ENCODE results near the gene TAF11L13.
"Not testable (repeated sequence)": the region's sequence is repeated elsewhere in the genome, so short reads cannot be mapped to it uniquely, and the experiment has no call there.

TAF11L13 gene

GRCh38 chr5:17631788-17632187 lies at the start of gene TAF11L13:
TAF11L13 (plus strand) TSS chr5:17632088.
- not testable (repeated sequence) for H3K9ac ChIP-seq (ENCODE audit: low read length); H2AFZ ChIP-seq (ENCODE audit: low read length); H3K36me3 ChIP-seq (ENCODE audit: insufficient read depth, low read length); H3K4me1 ChIP-seq (ENCODE audit: insufficient read depth, low read length, severe bottlenecking); H4K20me1 ChIP-seq (ENCODE audit: insufficient read depth, low read length); H3K9me2 ChIP-seq (ENCODE audit: low read depth, low read length); H3K4me2 ChIP-seq (ENCODE audit: low read length); H3F3A ChIP-seq (ENCODE audit: insufficient read depth, low read length); H3K9me3 ChIP-seq (ENCODE audit: low read length); H3K4me3 ChIP-seq (ENCODE audit: low read depth, low read length, poor library complexity, severe bottlenecking); H3K27ac ChIP-seq (ENCODE audit: low read depth, low read length, poor library complexity, severe bottlenecking); H3K27me3 ChIP-seq (ENCODE audit: insufficient read depth, low read length); H3K79me2 ChIP-seq (ENCODE audit: insufficient read depth, low read length)

- H3K27ac ChIP-seq (ENCODE audit: low read depth, low read length, poor library complexity, severe bottlenecking); H3K4me1 ChIP-seq (ENCODE audit: insufficient read depth, low read length, severe bottlenecking); H3K4me3 ChIP-seq (ENCODE audit: low read depth, low read length, poor library complexity, severe bottlenecking); H4K20me1 ChIP-seq (ENCODE audit: insufficient read depth, low read length); H3K79me2 ChIP-seq (ENCODE audit: insufficient read depth, low read length); H3K9ac ChIP-seq (ENCODE audit: low read length); H3K9me2 ChIP-seq (ENCODE audit: low read depth, low read length); H2AFZ ChIP-seq (ENCODE audit: low read length); H3F3A ChIP-seq (ENCODE audit: insufficient read depth, low read length); H3K27me3 ChIP-seq (ENCODE audit: insufficient read depth, low read length); H3K36me3 ChIP-seq (ENCODE audit: insufficient read depth, low read length); H3K9me3 ChIP-seq (ENCODE audit: low read length); H3K4me2 ChIP-seq (ENCODE audit: low read length): not testable (repeated sequence)
These were observed 46.2 kb upstream of the TAF11L13 start, which contains the start of gene TAF11L7 for GRCh38 chr5:17585658-17586057. TAF11L7 (minus strand) TSS chr5:17585758.

GRCh38 chr5:17590860-17591259 lies 41.0 kb upstream of the TAF11L13 start, which contains the start of gene TAF11L8:
TAF11L8 (minus strand) TSS chr5:17590960.
- H3K9ac ChIP-seq (ENCODE audit: low read length); H4K20me1 ChIP-seq (ENCODE audit: insufficient read depth, low read length); H3F3A ChIP-seq (ENCODE audit: insufficient read depth, low read length); H3K9me3 ChIP-seq (ENCODE audit: low read length); H3K9me2 ChIP-seq (ENCODE audit: low read depth, low read length); H2AFZ ChIP-seq (ENCODE audit: low read length); H3K36me3 ChIP-seq (ENCODE audit: insufficient read depth, low read length); H3K27me3 ChIP-seq (ENCODE audit: insufficient read depth, low read length); H3K79me2 ChIP-seq (ENCODE audit: insufficient read depth, low read length); H3K27ac ChIP-seq (ENCODE audit: low read depth, low read length, poor library complexity, severe bottlenecking); H3K4me1 ChIP-seq (ENCODE audit: insufficient read depth, low read length, severe bottlenecking); H3K4me3 ChIP-seq (ENCODE audit: low read depth, low read length, poor library complexity, severe bottlenecking); H3K4me2 ChIP-seq (ENCODE audit: low read length): not testable (repeated sequence)

- not testable (repeated sequence) for H3K27me3 ChIP-seq (ENCODE audit: insufficient read depth, low read length); H3K4me1 ChIP-seq (ENCODE audit: insufficient read depth, low read length, severe bottlenecking); H3K9me2 ChIP-seq (ENCODE audit: low read depth, low read length); H3K27ac ChIP-seq (ENCODE audit: low read depth, low read length, poor library complexity, severe bottlenecking); H3K36me3 ChIP-seq (ENCODE audit: insufficient read depth, low read length); H3F3A ChIP-seq (ENCODE audit: insufficient read depth, low read length); H3K9ac ChIP-seq (ENCODE audit: low read length); H3K4me2 ChIP-seq (ENCODE audit: low read length); H4K20me1 ChIP-seq (ENCODE audit: insufficient read depth, low read length); H3K9me3 ChIP-seq (ENCODE audit: low read length); H2AFZ ChIP-seq (ENCODE audit: low read length); H3K79me2 ChIP-seq (ENCODE audit: insufficient read depth, low read length); H3K4me3 ChIP-seq (ENCODE audit: low read depth, low read length, poor library complexity, severe bottlenecking)
These were observed 37.6 kb upstream of the TAF11L13 start, which contains the start of gene TAF11L9 for GRCh38 chr5:17594255-17594654. TAF11L9 (minus strand) TSS chr5:17594394.

- not testable (repeated sequence) for H3K4me2 ChIP-seq (ENCODE audit: low read length); H2AFZ ChIP-seq (ENCODE audit: low read length); H3K79me2 ChIP-seq (ENCODE audit: insufficient read depth, low read length); H3K4me1 ChIP-seq (ENCODE audit: insufficient read depth, low read length, severe bottlenecking); H3K9ac ChIP-seq (ENCODE audit: low read length); H3K27ac ChIP-seq (ENCODE audit: low read depth, low read length, poor library complexity, severe bottlenecking); H3K4me3 ChIP-seq (ENCODE audit: low read depth, low read length, poor library complexity, severe bottlenecking); H3K36me3 ChIP-seq (ENCODE audit: insufficient read depth, low read length); H3K9me3 ChIP-seq (ENCODE audit: low read length); H3K27me3 ChIP-seq (ENCODE audit: insufficient read depth, low read length); H3F3A ChIP-seq (ENCODE audit: insufficient read depth, low read length); H4K20me1 ChIP-seq (ENCODE audit: insufficient read depth, low read length); H3K9me2 ChIP-seq (ENCODE audit: low read depth, low read length)
These were observed 34.2 kb upstream of the TAF11L13 start, which contains the start of gene TAF11L10 for GRCh38 chr5:17597728-17598127. TAF11L10 (minus strand) TSS chr5:17597828.

- not testable (repeated sequence) for H3F3A ChIP-seq (ENCODE audit: insufficient read depth, low read length); H3K9me2 ChIP-seq (ENCODE audit: low read depth, low read length); H3K9ac ChIP-seq (ENCODE audit: low read length); H3K4me3 ChIP-seq (ENCODE audit: low read depth, low read length, poor library complexity, severe bottlenecking); H3K27me3 ChIP-seq (ENCODE audit: insufficient read depth, low read length); H4K20me1 ChIP-seq (ENCODE audit: insufficient read depth, low read length); H3K4me2 ChIP-seq (ENCODE audit: low read length); H3K9me3 ChIP-seq (ENCODE audit: low read length); H3K27ac ChIP-seq (ENCODE audit: low read depth, low read length, poor library complexity, severe bottlenecking); H3K79me2 ChIP-seq (ENCODE audit: insufficient read depth, low read length); H2AFZ ChIP-seq (ENCODE audit: low read length); H3K36me3 ChIP-seq (ENCODE audit: insufficient read depth, low read length); H3K4me1 ChIP-seq (ENCODE audit: insufficient read depth, low read length, severe bottlenecking)
These were observed 28.0 kb upstream of the TAF11L13 start, which contains the start of gene TAF11L11 for GRCh38 chr5:17603880-17604279. TAF11L11 (plus strand) TSS chr5:17604183.

Data from OCI-LY1 (cell line).